ENCODE data around the gene D2HGDH. TPM values are rescaled to one million over a fixed set of nuclear protein-coding genes. Genes with fewer than 3 reads are reported as not detected.
A peak's percentile ranks its signal among the peaks of the same experiment; 100 is the strongest.

The D2HGDH gene
- total and polyA plus RNA-seq, 2 of the 13 experiments (the other 11 are each of a cell fraction or from before 2014, with no cell fraction given) = 19.2 to 20.3 TPM

DNA sequence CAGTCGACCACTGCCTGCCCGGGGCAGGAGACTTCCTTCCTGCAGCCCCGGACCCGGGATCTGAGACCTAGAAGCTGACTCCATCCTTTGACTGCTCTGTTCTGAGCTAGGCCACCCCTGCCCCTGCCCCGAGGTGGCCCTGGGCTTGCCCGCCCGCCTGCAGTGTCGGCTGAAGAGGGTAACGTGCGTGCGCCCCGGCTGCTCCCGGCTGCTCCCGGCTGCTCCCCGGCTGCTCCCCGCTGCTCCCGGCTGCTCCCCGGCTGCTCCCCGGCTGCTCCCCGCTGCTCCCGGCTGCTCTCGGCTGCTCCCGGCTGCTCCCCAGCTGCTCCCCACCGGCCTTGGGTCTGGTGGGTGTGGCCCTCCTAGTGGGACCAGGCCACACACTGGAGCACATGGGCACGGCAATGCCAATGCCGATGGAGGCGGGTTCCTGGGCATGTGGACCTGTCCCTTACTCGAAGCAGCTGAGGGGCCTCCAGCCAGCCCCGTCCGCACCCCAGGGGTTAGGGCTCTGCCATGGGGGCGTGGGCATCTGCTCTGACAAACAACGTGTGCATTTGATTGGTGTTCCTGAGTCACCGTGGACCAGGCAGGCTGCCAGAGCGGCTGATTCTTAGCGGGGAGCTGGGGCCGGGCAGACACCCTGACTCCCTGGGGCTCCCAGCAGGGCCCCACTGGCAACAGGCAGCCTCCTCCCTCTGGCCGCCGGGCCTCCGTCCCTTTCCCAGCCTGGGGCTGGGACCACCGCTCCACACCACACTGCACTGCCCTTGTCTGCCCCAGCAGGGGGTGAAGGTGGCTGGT lies 40.2 kb downstream of the D2HGDH start (continued):
- TF ChIP-seq ZNF253 (CRISPR knock-in tag; IDR thresholded peaks at IDR 0.05; ENCODE audit: borderline replicate concordance) (peak; percentile 56; the same call in 1 of the 2 replicates), ZBTB7A (CRISPR knock-in tag; IDR thresholded peaks at IDR 0.05) (no peak; the same call in 1 of the 2 replicates), ZNF598 (CRISPR knock-in tag; IDR thresholded peaks at IDR 0.05; ENCODE audit: borderline replicate concordance) (0 out of 2 replicates have a peak, but pooled peaks have one; percentile 24), ZNF788 (CRISPR knock-in tag; IDR thresholded peaks at IDR 0.05; ENCODE audit: borderline replicate concordance) (0 out of 2 replicates have a peak, but pooled peaks have one; percentile 4), MED1 (CRISPR knock-in tag; IDR thresholded peaks at IDR 0.05) (peak; percentile 43), TRIM24 (CRISPR knock-in tag; IDR thresholded peaks at IDR 0.05) (no peak), FLYWCH1 (CRISPR knock-in tag; IDR thresholded peaks at IDR 0.05) (no peak), ATAD3A (CRISPR knock-in tag; IDR thresholded peaks at IDR 0.05) (no peak), SAP130 (CRISPR knock-in tag; IDR thresholded peaks at IDR 0.05; ENCODE audit: low read depth) (peak; percentile 68), SMAD9 (CRISPR knock-in tag; IDR thresholded peaks at IDR 0.05) (no peak), ZNF501 (CRISPR knock-in tag; IDR thresholded peaks at IDR 0.05) (no peak), KAT7 (CRISPR knock-in tag; IDR thresholded peaks at IDR 0.05; ENCODE audit: borderline replicate concordance) (no peak), ZNF737 (CRISPR knock-in tag; IDR thresholded peaks at IDR 0.05; ENCODE audit: borderline replicate concordance) (no peak), FOXA3 (CRISPR knock-in tag; IDR thresholded peaks at IDR 0.05) (0 out of 2 replicates have a peak, but pooled peaks have one; percentile 4), CAMTA2 (CRISPR knock-in tag; IDR thresholded peaks at IDR 0.05; ENCODE audit: borderline replicate concordance) (no peak; the same call in none of the 2 replicates), POLR2AphosphoS2 (IDR thresholded peaks at IDR 0.05; ENCODE audit: low read depth, low read length) (no peak), TAF1 (CRISPR knock-in tag; IDR thresholded peaks at IDR 0.05) (peak; percentile 60), ZFP36L1 (CRISPR knock-in tag; IDR thresholded peaks at IDR 0.05) (no peak; the same call in 1 of the 2 replicates), ZNF205 (CRISPR knock-in tag; IDR thresholded peaks at IDR 0.05) (no peak), ZKSCAN5 (CRISPR knock-in tag; IDR thresholded peaks at IDR 0.05) (no peak), DNMT1 (CRISPR knock-in tag; IDR thresholded peaks at IDR 0.05) (no peak), ZNF431 (CRISPR knock-in tag; IDR thresholded peaks at IDR 0.05; ENCODE audit: borderline replicate concordance, low read depth) (no peak; the same call in 1 of the 2 replicates)
- TF ChIP-seq, protein P1, sequence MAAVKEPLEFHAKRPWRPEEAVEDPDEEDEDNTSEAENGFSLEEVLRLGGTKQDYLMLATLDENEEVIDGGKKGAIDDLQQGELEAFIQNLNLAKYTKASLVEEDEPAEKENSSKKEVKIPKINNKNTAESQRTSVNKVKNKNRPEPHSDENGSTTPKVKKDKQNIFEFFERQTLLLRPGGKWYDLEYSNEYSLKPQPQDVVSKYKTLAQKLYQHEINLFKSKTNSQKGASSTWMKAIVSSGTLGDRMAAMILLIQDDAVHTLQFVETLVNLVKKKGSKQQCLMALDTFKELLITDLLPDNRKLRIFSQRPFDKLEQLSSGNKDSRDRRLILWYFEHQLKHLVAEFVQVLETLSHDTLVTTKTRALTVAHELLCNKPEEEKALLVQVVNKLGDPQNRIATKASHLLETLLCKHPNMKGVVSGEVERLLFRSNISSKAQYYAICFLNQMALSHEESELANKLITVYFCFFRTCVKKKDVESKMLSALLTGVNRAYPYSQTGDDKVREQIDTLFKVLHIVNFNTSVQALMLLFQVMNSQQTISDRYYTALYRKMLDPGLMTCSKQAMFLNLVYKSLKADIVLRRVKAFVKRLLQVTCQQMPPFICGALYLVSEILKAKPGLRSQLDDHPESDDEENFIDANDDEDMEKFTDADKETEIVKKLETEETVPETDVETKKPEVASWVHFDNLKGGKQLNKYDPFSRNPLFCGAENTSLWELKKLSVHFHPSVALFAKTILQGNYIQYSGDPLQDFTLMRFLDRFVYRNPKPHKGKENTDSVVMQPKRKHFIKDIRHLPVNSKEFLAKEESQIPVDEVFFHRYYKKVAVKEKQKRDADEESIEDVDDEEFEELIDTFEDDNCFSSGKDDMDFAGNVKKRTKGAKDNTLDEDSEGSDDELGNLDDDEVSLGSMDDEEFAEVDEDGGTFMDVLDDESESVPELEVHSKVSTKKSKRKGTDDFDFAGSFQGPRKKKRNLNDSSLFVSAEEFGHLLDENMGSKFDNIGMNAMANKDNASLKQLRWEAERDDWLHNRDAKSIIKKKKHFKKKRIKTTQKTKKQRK (IDR thresholded peaks at IDR 0.05; ENCODE audit: low read length) = no peak
- TF ChIP-seq, protein P2, sequence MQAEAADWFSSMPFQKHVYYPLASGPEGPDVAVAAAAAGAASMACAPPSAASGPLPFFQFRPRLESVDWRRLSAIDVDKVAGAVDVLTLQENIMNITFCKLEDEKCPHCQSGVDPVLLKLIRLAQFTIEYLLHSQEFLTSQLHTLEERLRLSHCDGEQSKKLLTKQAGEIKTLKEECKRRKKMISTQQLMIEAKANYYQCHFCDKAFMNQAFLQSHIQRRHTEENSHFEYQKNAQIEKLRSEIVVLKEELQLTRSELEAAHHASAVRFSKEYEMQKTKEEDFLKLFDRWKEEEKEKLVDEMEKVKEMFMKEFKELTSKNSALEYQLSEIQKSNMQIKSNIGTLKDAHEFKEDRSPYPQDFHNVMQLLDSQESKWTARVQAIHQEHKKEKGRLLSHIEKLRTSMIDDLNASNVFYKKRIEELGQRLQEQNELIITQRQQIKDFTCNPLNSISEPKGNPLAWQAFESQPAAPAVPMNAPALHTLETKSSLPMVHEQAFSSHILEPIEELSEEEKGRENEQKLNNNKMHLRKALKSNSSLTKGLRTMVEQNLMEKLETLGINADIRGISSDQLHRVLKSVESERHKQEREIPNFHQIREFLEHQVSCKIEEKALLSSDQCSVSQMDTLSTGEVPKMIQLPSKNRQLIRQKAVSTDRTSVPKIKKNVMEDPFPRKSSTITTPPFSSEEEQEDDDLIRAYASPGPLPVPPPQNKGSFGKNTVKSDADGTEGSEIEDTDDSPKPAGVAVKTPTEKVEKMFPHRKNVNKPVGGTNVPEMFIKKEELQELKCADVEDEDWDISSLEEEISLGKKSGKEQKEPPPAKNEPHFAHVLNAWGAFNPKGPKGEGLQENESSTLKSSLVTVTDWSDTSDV (CRISPR knock-in tag; IDR thresholded peaks at IDR 0.05) = peak; percentile 90; the same call in 1 of the 2 replicates
- TF ChIP-seq, protein P3, sequence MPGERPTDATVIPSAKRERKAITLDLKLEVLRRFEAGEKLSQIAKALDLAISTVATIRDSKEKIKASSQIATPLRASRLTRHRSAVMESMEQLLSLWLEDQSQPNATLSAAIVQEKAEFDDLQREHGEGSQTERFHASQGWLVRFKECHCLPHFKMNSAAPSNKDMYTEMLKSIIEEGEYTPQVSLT (CRISPR knock-in tag; IDR thresholded peaks at IDR 0.05; ENCODE audit: borderline replicate concordance, low read depth) = no peak

Measured in HepG2 (cell line).